Measurements from ENCODE around the gene LZTS2.

LZTS2 gene

GRCh38 chr10:100999742-101000126, at the start of gene LZTS2:
LZTS2 (plus strand) TSS chr10:100999808; CDS start chr10:101002539, 2,731 bp downstream.
- TF ChIP-seq CTCF (IDR thresholded peaks at IDR 0.05; ENCODE audit: control insufficient read depth, insufficient read depth, low read depth, low read length, missing control alignments) = no peak
- H3K4me3 ChIP-seq (ENCODE audit: control insufficient read depth, low read depth, low read length) = peak within 1 kb of the TSS; percentile 85
- no peak for DNase-seq (ENCODE audit: low read depth)

GRCh38 chr10:100960251-100960650, 39.4 kb upstream of the LZTS2 start:
- no peak for TF ChIP-seq CTCF (IDR thresholded peaks at IDR 0.05; ENCODE audit: control insufficient read depth, insufficient read depth, low read depth, low read length, missing control alignments)
- DNase-seq (ENCODE audit: low read depth) = no peak

GRCh38 chr10:100962351-100963080, 37.1 kb upstream of the LZTS2 start:
- H3K4me3 ChIP-seq (ENCODE audit: control insufficient read depth, low read depth, low read length) = no peak overlapping the region
- TF ChIP-seq CTCF (IDR thresholded peaks at IDR 0.05; ENCODE audit: control insufficient read depth, insufficient read depth, low read depth, low read length, missing control alignments) = no peak
- no peak for DNase-seq (ENCODE audit: low read depth)

More at GRCh38 chr10:100960251-100960650, 39.4 kb upstream of the LZTS2 start:
- H3K4me3 ChIP-seq (ENCODE audit: control insufficient read depth, low read depth, low read length) = no peak overlapping the region

- no peak for DNase-seq (ENCODE audit: low read depth)
- H3K4me3 ChIP-seq (ENCODE audit: control insufficient read depth, low read depth, low read length) = no peak overlapping the region
- TF ChIP-seq CTCF (IDR thresholded peaks at IDR 0.05; ENCODE audit: control insufficient read depth, insufficient read depth, low read depth, low read length, missing control alignments) = no peak
Observed at GRCh38 chr10:100963826-100964225, 35.8 kb upstream of the LZTS2 start.

- DNase-seq (ENCODE audit: low read depth) = no peak
- no peak for TF ChIP-seq CTCF (IDR thresholded peaks at IDR 0.05; ENCODE audit: control insufficient read depth, insufficient read depth, low read depth, low read length, missing control alignments)
- H3K4me3 ChIP-seq (ENCODE audit: control insufficient read depth, low read depth, low read length) = no peak overlapping the region
Observed at GRCh38 chr10:100965820-100966219, 33.8 kb upstream of the LZTS2 start.

- H3K4me3 ChIP-seq (ENCODE audit: control insufficient read depth, low read depth, low read length) = no peak overlapping the region
- DNase-seq (ENCODE audit: low read depth) = no peak
- TF ChIP-seq CTCF (IDR thresholded peaks at IDR 0.05; ENCODE audit: control insufficient read depth, insufficient read depth, low read depth, low read length, missing control alignments) = no peak
Observed at GRCh38 chr10:100966887-100967286, 32.7 kb upstream of the LZTS2 start.

Data from AG09309 (cell line).